B cell (primary cell): ENCODE measurements around the gene TM9SF4.

Experiments used
- CTCF ChIP-seq: fragments of 200-600 bp; IDR thresholded peaks from one replicate; pipeline ENCODE4 v1.8.0; 2022; ENCODE audit warnings: antibody characterized with exemption, mild to moderate bottlenecking
- EZH2 ChIP-seq: IDR thresholded peaks from 2 replicates; pipeline ENCODE4 v1.6.1; 2012; ENCODE audit warnings: borderline replicate concordance, low read depth, mild to moderate bottlenecking, moderate library complexity, low read length; ENCODE audit not compliant: insufficient read depth, poor library complexity, severe bottlenecking

- TF ChIP-seq EZH2 = no peak
- no peak for TF ChIP-seq CTCF
Observed at GRCh38 chr20:32160341-32160740, 50.8 kb downstream of the TM9SF4 start.
